ENCODE data around the gene TINAGL1.

TINAGL1 gene

DNA sequence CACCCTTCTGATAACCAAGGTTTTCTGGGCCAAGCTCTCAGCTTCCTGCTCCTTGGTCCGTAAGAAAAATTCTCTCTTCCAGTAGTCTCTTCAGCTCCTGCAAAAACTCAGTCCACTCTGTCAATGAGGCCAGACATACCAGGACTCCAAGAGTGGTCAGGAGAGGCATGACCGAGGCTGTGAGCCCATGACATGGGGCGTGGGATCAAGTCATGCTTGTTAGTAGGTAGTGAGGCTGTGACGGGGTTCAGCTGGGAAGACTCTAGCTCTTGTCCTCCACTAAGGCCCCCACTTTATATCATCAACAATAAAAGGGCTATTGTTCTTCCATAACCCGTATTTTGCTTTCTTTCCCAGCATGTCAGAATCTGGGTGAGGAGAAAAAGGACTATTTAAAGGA lies 31.0 kb downstream of the TINAGL1 start:
- no peak for DNase-seq (ENCODE audit: low read depth)

DNA sequence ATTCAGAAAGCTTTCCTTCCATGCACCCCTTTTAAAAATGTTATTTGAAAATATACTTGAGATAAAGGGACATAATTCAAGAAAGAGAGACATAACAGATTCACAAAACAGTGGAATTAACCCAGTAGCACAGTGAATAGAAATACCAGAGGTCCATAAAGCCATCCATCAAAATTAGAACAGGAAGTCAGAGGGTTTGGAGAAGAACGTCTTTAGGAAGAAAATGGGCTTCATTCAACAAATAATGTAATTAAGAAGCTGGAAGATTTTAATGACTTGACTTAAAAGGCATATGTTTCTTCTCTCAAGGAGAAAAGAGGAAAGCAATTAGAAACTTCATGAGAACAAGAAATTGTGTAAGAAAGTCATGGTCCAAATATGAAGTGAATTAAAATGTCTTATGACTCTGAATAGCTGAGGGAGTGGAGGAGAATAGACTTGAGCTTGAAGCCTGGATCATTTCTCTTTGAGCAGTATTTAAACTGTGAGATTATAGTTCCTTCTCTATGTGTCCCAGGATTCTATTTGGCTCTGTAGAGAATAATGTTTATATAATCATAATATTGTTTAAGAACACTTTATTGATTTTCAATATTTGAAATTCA lies 33.3 kb downstream of the TINAGL1 start:
- no peak for DNase-seq (ENCODE audit: low read depth)

DNA sequence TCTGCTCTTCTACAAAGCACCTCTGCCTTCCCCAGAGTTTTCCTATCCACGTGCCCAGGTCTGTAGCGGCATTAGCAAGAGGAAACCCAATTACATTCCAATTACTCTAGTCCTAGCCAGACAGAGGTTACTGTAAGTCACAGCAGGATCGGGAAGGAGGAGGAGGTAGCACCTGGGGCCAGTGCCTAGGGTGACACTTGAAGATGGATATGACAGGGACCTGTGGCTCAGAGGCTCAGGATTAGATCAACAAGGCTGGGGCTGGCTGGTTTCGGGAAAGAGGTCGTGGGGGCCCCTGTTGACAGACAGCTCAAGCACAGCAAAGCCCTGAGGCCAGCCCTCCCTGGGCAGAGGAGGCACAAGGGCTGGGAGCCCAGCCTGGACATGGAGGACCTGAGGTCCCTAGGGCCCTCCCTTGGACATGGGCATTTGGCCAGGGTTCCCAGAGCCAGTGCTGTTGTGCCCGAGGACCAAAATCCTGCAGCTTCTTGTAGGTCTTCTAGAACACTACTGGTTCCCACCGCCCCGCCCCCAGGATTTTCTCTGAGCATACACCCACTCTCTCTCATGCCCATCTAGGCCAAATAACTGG lies 38.2 kb downstream of the TINAGL1 start:
- DNase-seq (ENCODE audit: low read depth), result no peak

DNA sequence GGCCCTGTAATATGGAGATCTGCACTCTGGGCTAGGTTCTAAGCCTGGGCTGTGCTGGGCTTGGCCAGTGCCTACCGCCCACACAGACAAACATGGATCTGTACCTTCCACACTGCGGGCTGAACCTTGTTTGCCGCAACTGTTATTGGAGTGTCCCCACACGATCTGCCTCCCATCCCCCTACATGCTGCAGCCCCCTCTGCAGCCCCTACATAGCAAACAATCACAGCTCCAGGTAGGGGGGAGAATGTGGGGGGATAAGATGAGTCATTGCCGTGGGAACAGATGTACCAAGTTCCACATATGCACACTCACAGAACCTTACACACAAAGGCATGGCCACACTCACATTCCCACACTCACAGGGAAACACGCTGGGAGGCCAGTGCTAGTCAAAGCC lies 39.1 kb downstream of the TINAGL1 start:
- DNase-seq (ENCODE audit: low read depth), result no peak

DNA sequence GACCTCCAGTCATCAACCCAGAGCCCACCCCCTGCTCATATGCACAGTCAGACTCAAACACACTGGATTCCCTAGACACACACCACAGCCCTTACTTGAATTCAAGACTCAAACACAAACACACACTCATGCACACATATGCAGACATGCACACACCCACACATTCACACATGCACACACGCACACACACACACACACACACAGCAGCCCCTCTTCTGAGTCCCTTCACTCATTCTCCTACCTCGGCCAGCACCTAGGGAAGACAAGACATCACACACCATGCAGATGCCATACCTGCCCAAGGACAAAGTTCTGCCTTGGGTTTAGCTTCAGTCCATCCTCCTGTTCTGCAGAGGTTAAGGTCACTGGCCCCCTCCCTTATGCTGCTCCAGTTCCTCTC lies 39.6 kb downstream of the TINAGL1 start:
- DNase-seq (ENCODE audit: low read depth), result no peak

DNA sequence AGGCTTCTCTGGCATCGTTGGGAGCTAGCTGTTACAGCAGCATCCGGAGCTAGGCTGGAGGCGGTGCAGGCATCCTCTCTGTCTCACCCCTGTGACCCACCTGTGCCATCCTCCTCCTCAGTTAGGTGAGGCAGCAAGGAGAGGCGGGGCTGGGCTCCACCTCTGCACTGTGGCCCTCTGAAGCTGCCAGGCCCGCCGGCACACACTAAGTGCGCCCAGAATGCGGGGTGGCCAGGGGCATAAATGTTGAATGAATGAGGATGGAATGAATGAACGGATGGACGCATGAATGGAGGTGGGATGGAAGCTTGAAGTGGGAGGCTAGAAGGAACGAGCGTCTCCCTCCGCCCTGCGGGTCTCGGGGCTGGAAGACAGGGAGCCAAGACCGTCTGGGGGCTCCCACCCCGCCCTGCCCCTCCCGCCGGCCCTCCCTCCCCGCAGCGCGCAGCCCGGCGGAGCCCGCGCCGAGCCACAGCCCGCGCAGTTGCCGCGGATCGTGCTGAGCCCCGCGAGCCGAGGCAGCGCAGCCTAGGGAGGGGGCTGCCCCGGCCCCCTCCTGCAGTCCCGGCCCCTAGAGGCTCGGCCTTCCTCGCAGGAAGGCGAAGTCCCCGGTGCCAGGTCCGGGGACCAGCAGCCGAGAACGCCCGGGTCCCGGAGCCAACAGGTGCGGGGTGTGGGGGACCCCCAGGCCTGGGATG lies 41.1 kb downstream of the TINAGL1 start, which contains the start of gene HCRTR1:
TSS of gene HCRTR1 (plus strand) at position 472 of the 698 bp plus-strand sequence. CDS start 1,504 bp downstream, outside the sequence.
- no peak for DNase-seq (ENCODE audit: low read depth)

DNA sequence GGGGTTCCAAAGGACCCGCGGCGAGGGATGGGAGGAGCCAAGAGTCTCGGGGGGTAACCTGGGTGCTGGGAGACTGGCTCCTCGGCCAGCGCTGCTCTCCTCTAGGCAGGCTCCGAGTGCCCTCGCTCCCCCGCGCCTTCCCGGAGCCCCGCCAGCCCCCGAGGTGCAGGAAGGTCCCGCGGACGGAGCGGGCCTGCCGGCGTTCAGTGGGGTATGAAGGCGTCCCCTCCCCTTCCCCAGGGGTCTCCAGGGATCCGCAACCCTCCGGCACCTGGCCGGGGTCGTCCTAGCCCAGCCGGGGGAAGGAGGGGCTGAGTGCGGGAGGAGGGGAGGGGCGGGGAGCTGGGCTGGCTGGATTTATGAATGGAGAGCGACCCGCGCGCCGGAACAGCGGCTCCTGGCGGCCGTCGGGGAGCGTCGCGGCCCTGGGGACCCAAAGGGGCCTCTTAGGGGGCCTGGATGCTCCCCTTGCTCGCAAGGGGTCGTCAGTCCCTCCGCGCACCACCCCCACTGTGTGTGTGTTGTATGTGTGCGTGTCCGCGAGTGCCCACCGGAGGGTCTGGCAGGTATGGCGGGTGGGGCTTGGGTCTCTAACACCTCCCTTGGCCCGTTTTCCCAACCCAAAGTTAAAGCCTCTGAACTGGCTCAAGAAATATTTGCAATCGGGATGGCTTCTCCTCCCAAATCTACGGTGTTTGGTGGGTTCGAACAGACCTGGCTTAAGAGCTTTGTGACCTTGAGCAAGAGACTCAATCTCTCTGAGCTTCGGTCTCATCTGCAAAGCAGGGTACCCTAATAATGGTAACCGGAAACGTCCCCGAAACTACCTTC lies 41.8 kb downstream of the TINAGL1 start:
- peak; percentile 10 for DNase-seq (ENCODE audit: low read depth)

DNA sequence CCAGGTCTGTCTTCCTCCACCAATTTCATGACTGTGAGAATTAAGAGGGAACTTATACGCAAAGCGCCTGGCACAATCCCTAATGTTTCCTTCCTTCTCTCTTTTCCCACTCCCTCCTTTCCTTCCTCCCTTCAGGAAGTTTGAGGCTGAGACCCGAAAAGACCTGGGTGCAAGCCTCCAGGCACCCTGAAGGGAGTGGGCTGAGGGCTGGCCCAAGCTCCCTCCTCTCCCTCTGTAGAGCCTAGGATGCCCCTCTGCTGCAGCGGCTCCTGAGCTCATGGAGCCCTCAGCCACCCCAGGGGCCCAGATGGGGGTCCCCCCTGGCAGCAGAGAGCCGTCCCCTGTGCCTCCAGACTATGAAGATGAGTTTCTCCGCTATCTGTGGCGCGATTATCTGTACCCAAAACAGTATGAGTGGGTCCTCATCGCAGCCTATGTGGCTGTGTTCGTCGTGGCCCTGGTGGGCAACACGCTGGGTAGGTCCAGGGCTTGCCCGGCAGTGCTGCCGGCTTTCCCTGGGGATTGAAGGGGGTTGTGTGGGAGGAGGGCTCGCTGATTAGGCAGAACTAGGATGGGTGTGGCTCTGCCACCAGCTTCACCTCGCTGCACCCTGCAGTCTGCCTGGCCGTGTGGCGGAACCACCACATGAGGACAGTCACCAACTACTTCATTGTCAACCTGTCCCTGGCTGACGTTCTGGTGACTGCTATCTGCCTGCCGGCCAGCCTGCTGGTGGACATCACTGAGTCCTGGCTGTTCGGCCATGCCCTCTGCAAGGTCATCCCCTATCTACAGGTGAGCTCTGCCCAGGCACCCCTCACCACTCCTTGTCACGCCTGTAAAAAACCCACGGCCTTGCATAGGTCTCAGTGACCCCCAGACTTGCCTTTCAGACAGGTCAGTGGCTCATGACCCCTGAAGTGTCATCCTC lies 42.9 kb downstream of the TINAGL1 start:
- no peak for DNase-seq (ENCODE audit: low read depth)

DNA sequence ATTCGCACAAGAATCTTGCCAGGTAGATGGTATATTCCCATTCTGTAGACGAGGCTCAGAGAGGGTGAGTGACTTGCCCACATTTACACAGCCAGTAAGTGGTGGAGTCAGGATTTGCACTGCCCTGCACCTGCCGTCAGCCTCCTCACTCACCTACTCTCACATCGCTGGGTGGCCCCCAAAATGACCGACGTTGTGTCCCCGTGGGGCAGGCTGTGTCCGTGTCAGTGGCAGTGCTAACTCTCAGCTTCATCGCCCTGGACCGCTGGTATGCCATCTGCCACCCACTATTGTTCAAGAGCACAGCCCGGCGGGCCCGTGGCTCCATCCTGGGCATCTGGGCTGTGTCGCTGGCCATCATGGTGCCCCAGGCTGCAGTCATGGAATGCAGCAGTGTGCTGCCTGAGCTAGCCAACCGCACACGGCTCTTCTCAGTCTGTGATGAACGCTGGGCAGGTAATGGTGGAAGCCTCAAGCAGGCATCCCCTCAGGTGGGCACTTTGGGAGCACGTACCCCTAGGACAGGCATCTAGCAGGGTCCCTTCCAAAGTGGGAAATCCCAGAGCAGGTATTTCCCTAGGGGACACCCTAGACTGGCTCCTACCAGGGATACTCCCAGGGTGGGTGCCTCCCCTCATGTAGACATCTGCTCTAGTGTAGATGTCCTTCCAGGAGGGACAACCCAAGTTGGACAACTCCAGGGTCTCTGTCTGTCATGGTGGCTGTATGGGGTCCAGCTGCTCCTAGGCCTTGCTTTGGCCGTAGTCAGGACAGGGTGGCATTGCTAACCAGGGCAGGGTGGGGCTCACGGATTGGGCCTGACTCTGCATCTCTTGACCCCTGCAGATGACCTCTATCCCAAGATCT lies 44.5 kb downstream of the TINAGL1 start:
- no peak for DNase-seq (ENCODE audit: low read depth)

DNA sequence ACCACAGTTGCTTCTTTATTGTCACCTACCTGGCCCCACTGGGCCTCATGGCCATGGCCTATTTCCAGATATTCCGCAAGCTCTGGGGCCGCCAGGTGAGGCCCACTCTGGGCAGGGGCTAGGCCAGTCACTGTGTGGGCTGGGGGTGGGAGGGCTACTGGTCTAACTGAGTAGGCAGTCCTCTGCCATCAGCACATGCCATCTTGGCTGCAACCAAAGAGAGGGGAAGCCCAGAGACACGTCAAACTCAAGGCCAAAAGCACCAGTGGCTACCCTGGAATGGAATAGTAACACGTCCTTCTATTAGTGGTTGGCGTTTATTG lies 45.1 kb downstream of the TINAGL1 start:
- DNase-seq (ENCODE audit: low read depth), result no peak

DNA sequence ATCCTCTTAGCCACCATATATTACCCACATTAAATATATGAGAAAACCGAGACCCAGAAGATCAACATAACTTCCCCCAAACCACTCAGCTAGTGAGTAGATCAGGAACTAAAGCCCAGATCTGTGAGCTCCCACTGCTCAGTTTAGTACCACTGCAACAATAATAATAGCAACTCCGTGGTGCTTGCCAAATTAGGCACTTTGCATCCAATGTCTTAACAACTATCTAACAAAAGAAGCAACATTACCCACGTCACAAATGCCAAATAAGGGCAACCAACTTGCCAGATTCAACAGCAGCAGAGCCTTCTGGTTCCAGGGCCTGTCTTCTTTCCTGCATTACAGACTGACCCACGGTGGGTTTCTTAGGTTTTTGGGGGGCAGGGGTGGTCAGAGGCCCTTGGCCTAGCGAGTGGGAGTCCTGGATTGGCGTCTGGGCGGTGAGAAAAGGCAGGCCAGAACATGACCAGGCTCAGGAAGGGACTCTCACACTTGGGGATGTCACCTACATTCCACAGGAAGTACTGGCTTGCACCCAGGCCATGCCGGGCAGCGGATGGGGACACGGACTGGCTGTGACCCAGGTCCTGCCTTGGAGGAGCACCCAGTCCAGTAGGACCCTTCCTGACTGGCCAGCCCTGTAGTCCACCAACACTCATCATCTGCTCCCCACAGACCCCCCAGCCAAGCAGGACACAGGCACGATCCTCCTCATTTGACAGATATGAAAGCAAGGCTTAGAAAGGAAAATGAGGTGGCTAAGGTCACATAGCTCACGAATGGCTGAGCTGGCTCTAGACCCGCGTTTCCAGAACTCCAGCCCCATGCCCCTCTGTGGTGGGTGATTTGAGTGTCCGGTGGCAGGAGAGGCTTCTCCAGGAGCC lies 45.8 kb downstream of the TINAGL1 start:
- no peak for DNase-seq (ENCODE audit: low read depth)

DNA sequence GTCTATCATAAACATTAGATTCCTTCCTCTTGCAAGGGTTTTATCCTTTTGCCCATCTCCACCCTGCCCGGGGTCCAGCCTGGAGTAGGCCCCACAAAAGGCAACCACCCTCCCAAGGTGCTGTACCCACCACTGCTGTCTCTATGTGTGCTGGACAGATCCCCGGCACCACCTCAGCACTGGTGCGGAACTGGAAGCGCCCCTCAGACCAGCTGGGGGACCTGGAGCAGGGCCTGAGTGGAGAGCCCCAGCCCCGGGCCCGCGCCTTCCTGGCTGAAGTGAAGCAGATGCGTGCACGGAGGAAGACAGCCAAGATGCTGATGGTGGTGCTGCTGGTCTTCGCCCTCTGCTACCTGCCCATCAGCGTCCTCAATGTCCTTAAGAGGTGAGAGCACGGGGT lies 47.0 kb downstream of the TINAGL1 start:
- no peak for DNase-seq (ENCODE audit: low read depth)

DNA sequence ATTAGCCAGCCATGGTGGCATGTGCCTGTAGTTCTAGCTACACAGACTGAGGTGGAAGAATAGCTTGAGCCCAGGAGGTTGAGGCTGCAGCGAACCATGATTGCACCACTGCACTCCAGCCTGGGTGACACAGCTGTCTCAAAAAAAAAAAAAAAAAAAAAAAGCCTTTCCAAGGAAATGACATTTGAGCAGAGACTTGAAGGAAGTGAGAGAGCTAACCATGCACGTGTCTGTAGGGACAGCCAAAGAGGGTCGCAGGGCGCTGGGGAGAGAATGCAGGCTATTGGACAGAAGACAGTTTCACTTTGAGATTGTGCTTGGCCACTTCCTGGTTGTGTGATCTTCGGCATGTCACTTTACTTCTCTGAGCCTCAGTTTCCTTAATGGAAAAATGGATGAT lies 48.0 kb downstream of the TINAGL1 start:
- no peak for DNase-seq (ENCODE audit: low read depth)

DNA sequence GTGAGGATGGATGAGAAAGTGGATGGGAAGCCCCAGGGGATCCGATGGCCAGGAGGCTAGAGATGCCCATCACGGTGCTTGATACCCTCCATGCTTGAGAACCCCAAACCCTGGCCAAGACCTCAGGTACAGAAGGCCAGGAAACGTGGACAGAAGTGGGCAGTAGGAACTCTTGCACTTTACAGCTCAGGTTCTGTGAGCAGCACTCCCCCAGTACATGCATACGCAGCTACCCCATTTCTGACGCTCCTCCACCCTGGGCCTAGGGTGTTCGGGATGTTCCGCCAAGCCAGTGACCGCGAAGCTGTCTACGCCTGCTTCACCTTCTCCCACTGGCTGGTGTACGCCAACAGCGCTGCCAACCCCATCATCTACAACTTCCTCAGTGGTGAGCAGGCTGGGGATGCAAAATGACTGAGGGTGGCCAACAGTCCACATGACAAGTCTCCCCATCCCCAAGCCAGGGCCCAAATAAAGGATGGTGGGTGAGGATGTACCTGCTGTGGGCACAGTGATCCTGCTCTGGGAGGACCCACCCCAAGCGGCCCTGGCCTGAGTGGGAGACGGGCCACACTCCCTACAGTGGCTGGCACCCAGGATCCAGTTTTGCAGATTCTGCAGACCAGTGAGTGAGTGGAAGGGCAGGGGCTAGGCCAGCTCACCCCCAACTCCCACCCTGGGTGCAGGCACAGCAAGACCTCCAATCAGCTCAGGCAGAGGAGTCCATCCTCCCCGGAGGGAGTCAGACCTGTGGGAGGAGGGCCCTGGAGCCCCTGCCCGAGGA lies 48.6 kb downstream of the TINAGL1 start:
- no peak for DNase-seq (ENCODE audit: low read depth)

DNA sequence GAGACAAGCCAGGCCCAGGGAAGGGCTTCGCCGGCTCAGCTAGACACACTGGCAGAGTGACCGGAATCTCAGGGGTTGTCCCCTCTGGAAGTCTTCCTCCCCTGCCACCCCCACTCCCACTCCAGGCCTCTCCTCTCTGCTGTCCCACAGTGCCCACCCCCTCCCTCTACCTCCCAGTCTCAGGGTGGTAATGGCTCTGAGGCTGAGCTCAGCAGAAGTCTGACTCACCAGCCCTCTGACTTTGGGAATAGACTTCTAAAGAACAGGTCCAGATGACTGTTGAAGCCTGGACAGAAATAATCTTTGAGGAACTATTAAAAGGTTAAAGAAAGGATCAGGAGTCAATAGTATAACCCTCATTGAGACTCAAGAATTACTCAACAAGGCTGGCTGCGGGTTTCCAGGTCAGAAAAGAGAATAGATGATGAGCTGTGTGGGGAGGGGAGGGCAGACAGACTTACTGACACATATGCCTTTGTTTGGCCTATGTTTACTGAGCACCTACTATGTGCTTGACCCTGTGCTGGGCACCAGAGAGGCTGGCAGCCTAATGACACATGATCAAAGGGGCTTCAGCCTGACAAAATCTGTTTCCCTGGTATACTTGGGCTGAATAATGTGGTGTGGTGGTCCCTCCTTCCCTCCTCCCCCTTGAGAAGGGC lies 49.4 kb downstream of the TINAGL1 start:
- DNase-seq (ENCODE audit: low read depth), result no peak

DNA sequence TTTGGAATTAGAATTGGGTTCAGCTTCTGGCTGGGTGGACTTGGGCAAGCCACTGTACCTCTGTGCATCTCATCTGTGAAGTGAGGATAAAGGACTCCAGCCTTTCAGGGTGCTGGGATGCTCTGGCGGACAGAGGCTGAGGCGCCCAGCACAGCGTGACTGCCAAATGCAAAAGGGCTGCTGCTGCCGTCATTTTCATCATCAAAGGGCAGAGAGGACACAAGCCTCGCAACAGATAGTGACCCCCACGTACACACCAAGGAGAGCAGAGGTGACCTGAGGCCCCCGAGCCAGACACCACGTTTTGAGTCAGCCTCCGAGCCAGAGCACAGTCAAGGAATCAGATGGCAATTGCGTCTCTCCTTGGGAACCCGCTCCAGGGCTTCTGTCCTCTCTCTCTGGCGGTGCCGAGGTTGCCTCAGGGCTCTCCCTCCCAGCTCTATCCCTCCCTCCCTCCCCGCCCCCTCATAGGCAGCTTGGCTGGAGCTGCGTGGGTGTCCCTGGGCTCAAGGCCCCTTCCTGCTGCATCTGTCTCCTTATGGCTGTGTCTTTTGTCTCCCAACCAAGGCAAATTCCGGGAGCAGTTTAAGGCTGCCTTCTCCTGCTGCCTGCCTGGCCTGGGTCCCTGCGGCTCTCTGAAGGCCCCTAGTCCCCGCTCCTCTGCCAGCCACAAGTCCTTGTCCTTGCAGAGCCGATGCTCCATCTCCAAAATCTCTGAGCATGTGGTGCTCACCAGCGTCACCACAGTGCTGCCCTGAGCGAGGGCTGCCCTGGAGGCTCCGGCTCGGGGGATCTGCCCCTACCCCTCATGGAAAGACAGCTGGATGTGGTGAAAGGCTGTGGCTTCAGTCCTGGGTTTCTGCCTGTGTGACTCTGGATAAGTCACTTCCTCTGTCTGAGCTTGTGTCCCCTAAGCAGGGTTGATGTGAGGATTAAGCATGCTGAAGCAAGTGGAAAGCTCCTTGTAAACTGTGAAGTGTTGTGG lies 50.2 kb downstream of the TINAGL1 start:
- DNase-seq (ENCODE audit: low read depth), result no peak

DNA sequence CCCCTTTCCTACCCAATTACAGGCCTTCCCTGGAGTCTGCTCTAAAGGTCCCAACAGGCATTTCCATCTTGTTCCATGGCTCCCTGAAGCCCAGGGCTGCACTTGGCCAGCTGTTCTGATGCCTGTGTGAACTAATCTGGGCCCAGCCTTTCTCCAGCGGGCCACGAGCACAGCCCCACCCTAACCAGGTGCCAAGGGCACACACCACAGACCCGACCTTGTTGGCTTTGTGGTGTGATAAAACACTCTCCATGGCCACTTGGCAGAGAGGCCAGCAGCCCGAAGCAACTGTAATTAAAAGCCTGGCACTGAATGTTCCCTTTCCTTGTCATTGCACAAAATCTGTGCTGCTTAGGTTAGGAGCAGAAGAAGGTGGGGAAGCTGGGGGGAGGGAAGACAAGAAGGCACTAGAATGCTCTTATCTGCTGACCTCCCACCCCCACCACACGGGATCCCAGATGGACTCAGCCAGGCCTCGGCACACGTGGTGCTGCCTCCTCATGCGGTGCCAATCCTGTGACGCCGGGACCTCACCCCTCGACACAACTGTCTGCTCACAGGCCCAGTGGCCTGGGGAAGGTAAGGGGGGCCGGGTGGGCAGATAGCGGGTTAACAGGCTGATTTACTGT lies 51.1 kb downstream of the TINAGL1 start:
- DNase-seq (ENCODE audit: low read depth), result no peak
